Stomach (tissue), 9 donors: ENCODE results near the gene PPRC1. TPM values are rescaled to one million over a fixed set of nuclear protein-coding genes. Genes with fewer than 3 reads are reported as not detected.
A peak's percentile ranks its signal among the peaks of the same experiment; 100 is the strongest.

Experiments used
- DNase-seq, 2 donors: peaks; one replicate each; pipeline versions ENCODE4 v3.0.0 to v3.0.0-alpha.2; 2013 to 2019
- H3K27ac ChIP-seq, 5 donors: fragments of 200-600 bp in 4 of 5; sonication (generic) in 4 of 5; one replicate each; pipeline ENCODE4 v1.5.1; 2013 to 2019; ENCODE audit warnings: mild to moderate bottlenecking in 1 of 5, moderate library complexity in 1 of 5
- H3K27me3 ChIP-seq, 3 donors: fragments of 200-600 bp; sonication (generic); one replicate each; pipeline ENCODE4 v1.5.1; 2017 to 2019; ENCODE audit warnings: mixed run types in 1 of 3
- H3K36me3 ChIP-seq, 4 donors: fragments of 200-600 bp; sonication (generic); 1 replicate in 3 of 4; 2 replicates in 1 of 4; pipeline ENCODE4 v1.5.1; 2016 to 2019
- H3K4me1 ChIP-seq, 4 donors: fragments of 200-600 bp; sonication (generic); one replicate each; pipeline ENCODE4 v1.5.1; 2016 to 2019
- H3K4me3 ChIP-seq, 4 donors: fragments of 200-600 bp; sonication (generic) in 3 of 4; one replicate each; pipeline ENCODE4 v1.5.1; 2016 to 2019; ENCODE audit warnings: mild to moderate bottlenecking in 1 of 4
- H3K9me3 ChIP-seq, 4 donors: fragments of 200-600 bp; sonication (generic); one replicate each; pipeline ENCODE4 v1.5.1; 2016 to 2019
- CTCF ChIP-seq, 7 experiments: fragments of 450-650 bp in 4 of 7; fragments of 200-600 bp in 3 of 7; sonication (generic) in 3 of 7; IDR thresholded peaks; one replicate each; pipeline ENCODE4 v1.5.1; 2016 to 2019; ENCODE audit warnings: antibody characterized with exemption in 7 of 7, control low read depth in 2 of 7, mild to moderate bottlenecking in 1 of 7
- EP300 ChIP-seq: sonication (generic); formaldehyde crosslinking; IDR thresholded peaks from one replicate; pipeline ENCODE4 v1.6.1; 2017; ENCODE audit warnings: antibody characterized with exemption
- POLR2A ChIP-seq, 4 donors: fragments of 450-650 bp; IDR thresholded peaks; one replicate each; pipeline ENCODE4 v1.6.1; 2016; ENCODE audit warnings: antibody characterized with exemption in 4 of 4, control low read depth in 2 of 4, mild to moderate bottlenecking in 1 of 4, moderate library complexity in 1 of 4
- POLR2AphosphoS5 ChIP-seq, 3 donors: sonication (generic); formaldehyde crosslinking; IDR thresholded peaks; one replicate each; pipeline ENCODE4 v1.6.1; 2016; ENCODE audit warnings: antibody characterized with exemption in 3 of 3
- WGBS, 5 donors: extraction: QIAGEN DNeasy Blood & Tissue Kit in 3 of 5; methylation state at CpG; one replicate each; pipeline versions ENCODE4 v1.1.5 to v1.1.7; 2013 to 2018; 5-methylcytosine and 5-hydroxymethylcytosine counted together
- intact Hi-C: fragments of 100-400 bp; cut with DNase I; formaldehyde crosslinking; loops from one replicate; pipeline ENCODE4 v1.15.1; 2023; ENCODE audit warnings: low total_unique reads
- polyA plus RNA-seq, 3 donors: library from polyadenylated mRNA; stranded (reverse); fragments of 200-250 nt; gene quantifications; one replicate each; pipeline ENCODE4 v1.2.3, GENCODE V29; 2013
- total RNA-seq, 5 donors: library from RNA; depleted of rRNA; stranded (reverse); fragments of >200 nt; gene quantifications; one replicate each; pipeline versions ENCODE4 v1.1.0 to v1.2.3, GENCODE V29; 2014 to 2016
- donor health status: healthy with polysubstance abuse.
- donor health status: Bipolar disorder and iron deficiency.
- donor health status: healthy.

The PPRC1 gene
- total and polyA plus RNA-seq, 8 donors = 10.4 to 37.3 (median 14.9) TPM

GRCh38 chr10:102148275-102148674 is 15.4 kb downstream of the PPRC1 start:
- no peak overlapping the region for H3K4me3 ChIP-seq
- H3K36me3 ChIP-seq = peaks cover 51 to 76% (median 76%) of the 10 kb centered on the region in 4 donors
- H3K4me1 ChIP-seq = peaks cover 8 to 21% (median 16%) of the 10 kb centered on the region in 4 donors
- 92 to 96% (median 94%) methylated on average over 13 of the region's 13 CpGs for WGBS, 5 donors
- no peaks in the 10 kb centered on the region for H3K9me3 ChIP-seq
- no peaks in the 10 kb centered on the region for H3K27me3 ChIP-seq
- no peak for DNase-seq
- no peak for TF ChIP-seq POLR2A (IDR thresholded peaks at IDR 0.05)
- TF ChIP-seq POLR2AphosphoS5 (IDR thresholded peaks at IDR 0.05) = no peak
- no peak for TF ChIP-seq EP300
- no peak for TF ChIP-seq CTCF (IDR thresholded peaks at IDR 0.05)
- H3K27ac ChIP-seq = no peak overlapping the region
- intact Hi-C loops = no loop called here

GRCh38 chr10:102150970-102151773 is 18.3 kb downstream of the PPRC1 start:
- TF ChIP-seq POLR2AphosphoS5 (IDR thresholded peaks at IDR 0.05) (no peak), EP300 (no peak), POLR2A (IDR thresholded peaks at IDR 0.05) (no peak), CTCF (IDR thresholded peaks at IDR 0.05) (no peak)
- no peaks in the 10 kb centered on the region for H3K9me3 ChIP-seq
- H3K4me3 ChIP-seq = peak overlapping the region; percentile 80 to 95 (median 89)
- H3K4me1 ChIP-seq = peaks cover 18 to 49% (median 36%) of the 10 kb centered on the region in 4 donors
- H3K27ac ChIP-seq = peak overlapping the region; percentile 86 to 94 (median 93)
- no peaks in the 10 kb centered on the region for H3K27me3 ChIP-seq
- no peak for DNase-seq
- intact Hi-C loops = no loop called here
- 45 to 67% (median 60%) methylated on average over 3 of the region's 3 CpGs for WGBS, 5 donors
- peaks cover 38 to 68% (median 62%) of the 10 kb centered on the region in 4 donors for H3K36me3 ChIP-seq

- peaks cover 31 to 68% (median 61%) of the 10 kb centered on the region in 4 donors for H3K36me3 ChIP-seq
Observed at GRCh38 chr10:102151774-102152544, 19.1 kb downstream of the PPRC1 start, which contains the start of gene NOLC1. Gene NOLC1, plus strand, starts transcription at chr10:102152389. Its CDS starts 22 bp downstream, at chr10:102152411.

More at GRCh38 chr10:102151774-102152544, 19.1 kb downstream of the PPRC1 start, which contains the start of gene NOLC1:
- TF ChIP-seq CTCF (IDR thresholded peaks at IDR 0.05) (no peak), POLR2AphosphoS5 (IDR thresholded peaks at IDR 0.05) (peak; percentile 87 to 99 (median 93)), POLR2A (IDR thresholded peaks at IDR 0.05) (peak in 2 of 4 donors; percentile 31 to 54), EP300 (peak; percentile 61)
- H3K9me3 ChIP-seq = no peaks in the 10 kb centered on the region
- no peaks in the 10 kb centered on the region for H3K27me3 ChIP-seq
- WGBS, 5 donors = 3 to 7% (median 6%) methylated on average over 24 to 59 of the region's 59 CpGs
- peaks cover 18 to 57% (median 39%) of the 10 kb centered on the region in 4 donors for H3K4me1 ChIP-seq
- peak within 1 kb of the TSS; percentile 86 to 94 (median 93) for H3K27ac ChIP-seq
- peak within 1 kb of the TSS; percentile 80 to 95 (median 89) for H3K4me3 ChIP-seq
- intact Hi-C loops = no loop called here
- peak; percentile 99 to 100 for DNase-seq
